ENCODE data around the gene SNPH. TPM values are rescaled to one million over a fixed set of nuclear protein-coding genes. Genes with fewer than 3 reads are reported as not detected.

Gene SNPH
- total and polyA plus RNA-seq, 4 donors: 1.2 to 3.3 (median 2.1) TPM

DNA sequence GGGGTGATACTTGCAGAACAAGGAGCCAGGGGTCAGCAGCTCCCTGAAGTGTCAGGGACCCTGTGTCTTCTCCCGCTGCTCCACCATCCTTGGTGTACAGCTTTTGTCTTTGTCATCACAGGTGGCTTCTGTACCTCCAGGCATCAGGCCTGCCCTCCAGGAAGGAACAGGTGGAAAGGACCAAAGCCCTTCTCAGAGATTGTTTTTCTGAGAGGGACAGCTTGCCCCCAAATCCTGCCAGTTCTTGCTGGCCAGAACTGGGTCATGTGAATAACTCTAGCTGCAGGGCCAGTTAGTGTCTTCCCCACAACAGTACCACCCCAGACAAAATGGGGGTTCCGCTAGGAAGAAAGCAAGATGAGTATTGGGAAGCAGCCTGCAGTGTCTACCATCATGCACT, 31.4 kb downstream of the SNPH start:
- no peaks in the 10 kb centered on the region for H3K36me3 ChIP-seq (ENCODE audit: control insufficient read depth in 4 of 4, insufficient read depth in 4 of 4, low read length in 4 of 4)
- DNase-seq: no peak
- ATAC-seq (ENCODE audit: insufficient read depth, low FRiP score): no peak
- H3K27ac ChIP-seq (ENCODE audit: low read depth in 1 of 2, low read length in 1 of 2): no peak overlapping the region
- no peak overlapping the region for H3K9ac ChIP-seq (ENCODE audit: insufficient read depth in 1 of 2, low read length in 2 of 2)
- peaks cover 0 to 7% (median 0%) of the 10 kb centered on the region in 5 donors for H3K4me1 ChIP-seq (ENCODE audit: control insufficient read depth in 5 of 5, insufficient read depth in 5 of 5, low read length in 5 of 5)
- 95 to 97% methylated on average over 2 of the region's 2 CpGs for WGBS, 2 donors
- H3K27me3 ChIP-seq (ENCODE audit: control insufficient read depth in 3 of 3, insufficient read depth in 3 of 3, low read length in 2 of 3): no peaks in the 10 kb centered on the region
- no peaks in the 10 kb centered on the region for H3K9me3 ChIP-seq (ENCODE audit: control insufficient read depth in 4 of 4, insufficient read depth in 3 of 4, low read length in 3 of 4)
- H3K4me3 ChIP-seq: no peak overlapping the region
- TF ChIP-seq, protein P1, sequence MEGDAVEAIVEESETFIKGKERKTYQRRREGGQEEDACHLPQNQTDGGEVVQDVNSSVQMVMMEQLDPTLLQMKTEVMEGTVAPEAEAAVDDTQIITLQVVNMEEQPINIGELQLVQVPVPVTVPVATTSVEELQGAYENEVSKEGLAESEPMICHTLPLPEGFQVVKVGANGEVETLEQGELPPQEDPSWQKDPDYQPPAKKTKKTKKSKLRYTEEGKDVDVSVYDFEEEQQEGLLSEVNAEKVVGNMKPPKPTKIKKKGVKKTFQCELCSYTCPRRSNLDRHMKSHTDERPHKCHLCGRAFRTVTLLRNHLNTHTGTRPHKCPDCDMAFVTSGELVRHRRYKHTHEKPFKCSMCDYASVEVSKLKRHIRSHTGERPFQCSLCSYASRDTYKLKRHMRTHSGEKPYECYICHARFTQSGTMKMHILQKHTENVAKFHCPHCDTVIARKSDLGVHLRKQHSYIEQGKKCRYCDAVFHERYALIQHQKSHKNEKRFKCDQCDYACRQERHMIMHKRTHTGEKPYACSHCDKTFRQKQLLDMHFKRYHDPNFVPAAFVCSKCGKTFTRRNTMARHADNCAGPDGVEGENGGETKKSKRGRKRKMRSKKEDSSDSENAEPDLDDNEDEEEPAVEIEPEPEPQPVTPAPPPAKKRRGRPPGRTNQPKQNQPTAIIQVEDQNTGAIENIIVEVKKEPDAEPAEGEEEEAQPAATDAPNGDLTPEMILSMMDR (IDR thresholded peaks at IDR 0.05; ENCODE audit: control extremely low read depth, extremely low read depth): no peak

DNA sequence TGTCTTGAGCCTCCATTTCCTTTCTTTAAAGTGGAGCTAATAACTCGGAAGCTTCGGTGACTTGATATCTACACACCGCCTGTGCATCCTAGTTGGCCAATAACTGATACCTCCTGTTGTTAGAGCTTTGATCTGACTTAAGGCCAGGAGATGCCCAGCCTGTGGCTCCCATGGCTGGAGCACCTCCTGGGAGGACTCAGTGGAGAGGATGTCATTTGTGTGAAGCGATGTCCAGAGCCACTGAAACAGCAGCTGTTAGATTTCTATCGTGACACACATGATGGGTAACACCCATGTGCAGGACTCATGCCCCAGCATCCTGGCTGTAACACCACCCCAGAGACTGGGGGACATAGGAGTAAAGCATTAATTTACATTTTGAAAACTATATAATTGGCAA, 32.1 kb downstream of the SNPH start:
- Histone ChIP-seq H3K36me3 (ENCODE audit: control insufficient read depth in 4 of 4, insufficient read depth in 4 of 4, low read length in 4 of 4) (no peaks in the 10 kb centered on the region), H3K4me3 (no peak overlapping the region), H3K27me3 (ENCODE audit: control insufficient read depth in 3 of 3, insufficient read depth in 3 of 3, low read length in 2 of 3) (no peaks in the 10 kb centered on the region), H3K9ac (ENCODE audit: insufficient read depth in 1 of 2, low read length in 2 of 2) (no peak overlapping the region), H3K4me1 (ENCODE audit: control insufficient read depth in 5 of 5, insufficient read depth in 5 of 5, low read length in 5 of 5) (peaks cover 0 to 7% (median 0%) of the 10 kb centered on the region in 5 donors), H3K9me3 (ENCODE audit: control insufficient read depth in 4 of 4, insufficient read depth in 3 of 4, low read length in 3 of 4) (no peaks in the 10 kb centered on the region), H3K27ac (ENCODE audit: low read depth in 1 of 2, low read length in 1 of 2) (no peak overlapping the region)
- DNase-seq (no peak), ATAC-seq (ENCODE audit: insufficient read depth, low FRiP score) (no peak)
- TF ChIP-seq, protein P1 (IDR thresholded peaks at IDR 0.05; ENCODE audit: control extremely low read depth, extremely low read depth): no peak
- 91 to 92% methylated on average over 5 of the region's 5 CpGs for WGBS, 2 donors

DNA sequence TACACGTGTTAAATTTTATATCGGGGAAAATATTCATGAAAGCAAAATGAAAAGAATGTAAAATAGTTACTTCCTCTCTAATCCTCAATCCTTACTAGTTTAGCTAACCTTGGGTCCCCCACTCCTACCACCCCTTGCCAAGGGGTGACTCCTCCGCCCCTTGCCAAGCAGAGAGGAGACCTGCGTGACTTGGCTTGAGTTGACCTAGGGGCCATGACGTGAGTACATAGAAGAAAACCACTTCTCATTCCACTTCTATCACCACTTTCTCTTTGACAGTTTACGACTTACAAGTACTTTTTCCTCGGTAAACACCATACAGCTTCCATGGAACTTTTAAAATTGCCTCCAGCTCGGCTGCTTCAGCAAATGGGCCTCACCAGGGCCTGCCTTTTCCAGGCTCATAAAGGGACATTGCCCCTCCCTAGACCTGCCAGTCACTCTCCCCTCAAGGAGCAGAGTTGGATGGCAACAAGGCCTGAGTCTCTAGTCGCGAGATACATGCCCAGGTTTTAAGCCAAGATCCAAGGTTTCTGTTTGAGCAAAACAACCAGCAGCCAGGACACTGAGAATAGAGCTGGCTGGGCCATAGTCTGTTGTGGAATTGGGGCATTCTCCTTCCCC, 32.9 kb downstream of the SNPH start:
- 71 to 84% methylated on average over 10 of the region's 10 CpGs for WGBS, 2 donors
- no peaks in the 10 kb centered on the region for H3K27me3 ChIP-seq (ENCODE audit: control insufficient read depth in 3 of 3, insufficient read depth in 3 of 3, low read length in 2 of 3)
- DNase-seq: peak in 1 of 3 donors; percentile 49
- H3K9ac ChIP-seq (ENCODE audit: insufficient read depth in 1 of 2, low read length in 2 of 2): no peak overlapping the region
- H3K27ac ChIP-seq (ENCODE audit: low read depth in 1 of 2, low read length in 1 of 2): peak overlapping the region in 1 of 2 donors; percentile 59
- no peak overlapping the region for H3K4me3 ChIP-seq
- no peaks in the 10 kb centered on the region for H3K9me3 ChIP-seq (ENCODE audit: control insufficient read depth in 4 of 4, insufficient read depth in 3 of 4, low read length in 3 of 4)
- TF ChIP-seq, protein P1 (IDR thresholded peaks at IDR 0.05; ENCODE audit: control extremely low read depth, extremely low read depth): no peak
- no peaks in the 10 kb centered on the region for H3K36me3 ChIP-seq (ENCODE audit: control insufficient read depth in 4 of 4, insufficient read depth in 4 of 4, low read length in 4 of 4)
- ATAC-seq (ENCODE audit: insufficient read depth, low FRiP score): no peak
- H3K4me1 ChIP-seq (ENCODE audit: control insufficient read depth in 5 of 5, insufficient read depth in 5 of 5, low read length in 5 of 5): peaks cover 0 to 7% (median 0%) of the 10 kb centered on the region in 5 donors

DNA sequence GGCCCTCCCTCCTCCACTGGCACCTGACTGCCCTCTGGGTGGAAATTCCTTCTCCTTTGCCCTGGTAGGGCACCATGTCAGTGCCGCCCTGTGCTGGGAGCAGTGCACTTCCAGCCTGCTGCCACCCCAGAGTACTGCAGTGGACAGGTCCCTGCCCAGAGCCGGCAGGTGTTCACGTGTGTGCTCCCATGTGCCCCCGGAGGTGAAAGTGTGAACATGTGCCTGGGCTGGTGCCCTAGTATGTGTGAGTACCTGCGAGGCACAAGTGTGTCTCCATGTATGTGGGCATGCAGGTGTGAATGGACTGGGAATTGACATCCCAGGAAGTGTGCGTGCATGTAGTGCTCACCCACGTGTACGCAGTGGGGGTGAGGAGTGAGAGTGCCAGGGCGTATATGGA, 33.4 kb downstream of the SNPH start:
- peak overlapping the region in 1 of 2 donors; percentile 59 for H3K27ac ChIP-seq (ENCODE audit: low read depth in 1 of 2, low read length in 1 of 2)
- no peak overlapping the region for H3K4me3 ChIP-seq
- no peaks in the 10 kb centered on the region for H3K27me3 ChIP-seq (ENCODE audit: control insufficient read depth in 3 of 3, insufficient read depth in 3 of 3, low read length in 2 of 3)
- no peak overlapping the region for H3K9ac ChIP-seq (ENCODE audit: insufficient read depth in 1 of 2, low read length in 2 of 2)
- DNase-seq (no peak), ATAC-seq (ENCODE audit: insufficient read depth, low FRiP score) (no peak)
- H3K36me3 ChIP-seq (ENCODE audit: control insufficient read depth in 4 of 4, insufficient read depth in 4 of 4, low read length in 4 of 4): no peaks in the 10 kb centered on the region
- no peaks in the 10 kb centered on the region for H3K9me3 ChIP-seq (ENCODE audit: control insufficient read depth in 4 of 4, insufficient read depth in 3 of 4, low read length in 3 of 4)
- WGBS, 2 donors: 89 to 91% methylated on average over 9 of the region's 9 CpGs
- TF ChIP-seq, protein P1 (IDR thresholded peaks at IDR 0.05; ENCODE audit: control extremely low read depth, extremely low read depth): no peak
- H3K4me1 ChIP-seq (ENCODE audit: control insufficient read depth in 5 of 5, insufficient read depth in 5 of 5, low read length in 5 of 5): peaks cover 0 to 7% (median 0%) of the 10 kb centered on the region in 5 donors
